ENCODE data around the gene LRRFIP2.

Gene LRRFIP2

GRCh38 chr3:37155782-37156181 is 18.6 kb downstream of the LRRFIP2 start:
- TF ChIP-seq CTCF (IDR thresholded peaks at IDR 0.05), result no peak
- Histone ChIP-seq H3K27me3 (no peaks in the 10 kb centered on the region), H3K27ac (no peak overlapping the region), H3K9me3 (no peaks in the 10 kb centered on the region), H3K36me3 (peaks cover 0 to 10% (median 6%) of the 10 kb centered on the region in 3 donors), H3K4me1 (peaks cover 0 to 28% (median 2%) of the 10 kb centered on the region in 4 donors), H3K4me3 (no peak overlapping the region)
- DNase-seq, result no peak
- intact Hi-C loops (cut with DNase I; ENCODE audit: low total_unique reads), result no loop called here

DNA sequence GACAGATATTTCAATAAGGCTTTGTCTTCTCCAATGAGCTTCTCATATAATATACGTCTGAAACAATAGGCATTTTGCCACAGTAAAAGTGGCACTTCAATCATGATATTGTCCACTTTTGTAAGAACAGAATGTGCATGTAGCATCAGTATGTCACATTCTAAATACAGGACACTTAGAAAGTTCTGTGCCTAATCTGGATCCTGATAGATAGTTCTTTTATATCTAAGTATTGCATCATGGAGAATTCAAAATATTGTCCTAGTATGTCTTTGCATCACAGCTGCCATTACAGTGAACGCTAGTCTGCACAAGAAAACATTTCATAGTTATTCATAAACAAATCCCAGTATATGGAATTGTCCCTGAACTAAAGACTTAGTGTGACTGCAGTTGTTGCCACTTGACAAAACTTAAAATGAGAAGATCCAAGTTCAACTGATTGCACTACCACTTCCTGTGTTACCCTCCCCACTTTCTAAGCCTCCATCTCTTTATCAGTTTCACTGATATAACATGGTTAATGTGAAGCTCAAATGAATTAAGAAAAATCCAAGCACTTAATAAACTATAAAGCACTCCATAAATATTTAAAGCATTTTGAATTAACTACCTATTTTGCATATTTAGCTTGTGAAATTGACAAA is 19.6 kb downstream of the LRRFIP2 start:
- H3K4me1 ChIP-seq, result peaks cover 0 to 28% (median 2%) of the 10 kb centered on the region in 4 donors
- H3K4me3 ChIP-seq, result no peak overlapping the region
- intact Hi-C loops (cut with DNase I; ENCODE audit: low total_unique reads), result no loop called here
- no peak overlapping the region for H3K27ac ChIP-seq
- peaks cover 0 to 11% (median 6%) of the 10 kb centered on the region in 3 donors for H3K36me3 ChIP-seq
- H3K27me3 ChIP-seq, result no peaks in the 10 kb centered on the region
- no peak for TF ChIP-seq CTCF (IDR thresholded peaks at IDR 0.05)
- DNase-seq, result no peak
- no peaks in the 10 kb centered on the region for H3K9me3 ChIP-seq

- intact Hi-C loops (cut with DNase I; ENCODE audit: low total_unique reads), result no loop called here
- H3K9me3 ChIP-seq, result no peaks in the 10 kb centered on the region
- H3K27ac ChIP-seq, result no peak overlapping the region
- no peaks in the 10 kb centered on the region for H3K27me3 ChIP-seq
- peaks cover 13 to 28% (median 24%) of the 10 kb centered on the region in 3 donors for H3K36me3 ChIP-seq
- DNase-seq, result no peak
- H3K4me3 ChIP-seq, result no peak overlapping the region
- peaks cover 0 to 30% (median 2%) of the 10 kb centered on the region in 4 donors for H3K4me1 ChIP-seq
- no peak for TF ChIP-seq CTCF (IDR thresholded peaks at IDR 0.05)
Observed at GRCh38 chr3:37150621-37151020, 23.8 kb downstream of the LRRFIP2 start.

GRCh38 chr3:37149257-37149656 is 25.1 kb downstream of the LRRFIP2 start:
- Histone ChIP-seq H3K4me1 (peaks cover 0 to 42% (median 7%) of the 10 kb centered on the region in 4 donors), H3K9me3 (no peaks in the 10 kb centered on the region), H3K27me3 (no peaks in the 10 kb centered on the region), H3K27ac (no peak overlapping the region), H3K4me3 (no peak overlapping the region), H3K36me3 (peaks cover 13 to 28% (median 24%) of the 10 kb centered on the region in 3 donors)
- no peak for DNase-seq
- intact Hi-C loops (cut with DNase I; ENCODE audit: low total_unique reads), result no loop called here
- TF ChIP-seq CTCF (IDR thresholded peaks at IDR 0.05), result no peak

DNA sequence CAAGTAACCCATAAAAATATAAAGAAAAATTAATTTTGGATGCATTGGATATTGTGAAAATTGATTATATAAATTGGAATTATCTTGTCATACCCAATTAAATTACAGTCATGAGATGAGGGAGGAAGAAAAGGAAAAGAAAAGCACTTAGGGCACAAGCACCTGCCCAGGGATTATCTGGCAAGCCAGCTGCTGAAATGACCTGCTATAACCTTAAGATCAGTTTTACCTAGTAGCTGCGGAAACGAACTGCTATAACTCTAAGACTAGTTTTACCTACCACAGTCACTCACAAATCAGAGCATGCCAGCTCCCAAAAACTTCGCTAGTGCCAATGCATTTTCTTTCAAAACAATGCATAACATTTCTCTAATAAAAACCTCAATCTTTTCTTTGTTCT is 26.2 kb downstream of the LRRFIP2 start:
- TF ChIP-seq CTCF (IDR thresholded peaks at IDR 0.05), result no peak
- no peak for DNase-seq
- Histone ChIP-seq H3K36me3 (peaks cover 15 to 35% (median 25%) of the 10 kb centered on the region in 3 donors), H3K27ac (no peak overlapping the region), H3K4me1 (peaks cover 0 to 36% (median 7%) of the 10 kb centered on the region in 4 donors), H3K9me3 (no peaks in the 10 kb centered on the region), H3K27me3 (no peaks in the 10 kb centered on the region), H3K4me3 (no peak overlapping the region)
- intact Hi-C loops (cut with DNase I; ENCODE audit: low total_unique reads), result no loop called here

Measured in tibial artery (tissue), 4 donors.